Uterus (tissue), 2 donors: ENCODE measurements around the gene PPP2R3A.
A peak's percentile ranks its signal among the peaks of the same experiment; 100 is the strongest.

ENCODE experiments used
- POLR2A ChIP-seq, 2 donors: fragments of 450-650 bp; IDR thresholded peaks; one replicate each; pipeline ENCODE4 v1.6.1; 2016; ENCODE audit warnings: antibody characterized with exemption in 2 of 2, mild to moderate bottlenecking in 1 of 2, moderate library complexity in 1 of 2
- TF ChIP-seq, protein P1 (sequence below), 4 experiments: fragments of 200-600 bp in 2 of 4; fragments of 450-650 bp in 2 of 4; sonication (generic) in 2 of 4; IDR thresholded peaks; one replicate each; pipeline ENCODE4 v1.5.1; 2016 to 2019; ENCODE audit warnings: antibody characterized with exemption in 4 of 4, mild to moderate bottlenecking in 2 of 4, moderate library complexity in 1 of 4

DNA sequence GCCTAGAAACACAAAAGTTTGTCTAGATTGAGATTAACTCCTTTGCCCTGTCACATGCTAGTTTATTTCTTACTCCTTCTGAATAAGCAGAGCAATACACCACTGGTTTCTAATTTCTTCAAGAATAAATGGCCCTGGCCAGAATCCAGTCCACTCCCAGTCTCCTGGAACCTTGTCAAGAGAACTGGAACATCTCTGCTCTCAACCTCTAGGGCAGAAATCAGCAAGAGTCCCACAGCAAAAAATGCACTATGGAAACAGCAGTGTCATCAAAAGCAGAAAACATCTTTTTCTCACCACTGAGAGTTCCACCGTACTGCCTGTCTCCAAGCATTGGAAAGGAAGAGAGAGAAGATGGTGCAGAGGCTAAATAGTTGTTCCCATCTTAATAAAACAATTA is 35.9 kb upstream of the PPP2R3A start:
- TF ChIP-seq, protein P1, sequence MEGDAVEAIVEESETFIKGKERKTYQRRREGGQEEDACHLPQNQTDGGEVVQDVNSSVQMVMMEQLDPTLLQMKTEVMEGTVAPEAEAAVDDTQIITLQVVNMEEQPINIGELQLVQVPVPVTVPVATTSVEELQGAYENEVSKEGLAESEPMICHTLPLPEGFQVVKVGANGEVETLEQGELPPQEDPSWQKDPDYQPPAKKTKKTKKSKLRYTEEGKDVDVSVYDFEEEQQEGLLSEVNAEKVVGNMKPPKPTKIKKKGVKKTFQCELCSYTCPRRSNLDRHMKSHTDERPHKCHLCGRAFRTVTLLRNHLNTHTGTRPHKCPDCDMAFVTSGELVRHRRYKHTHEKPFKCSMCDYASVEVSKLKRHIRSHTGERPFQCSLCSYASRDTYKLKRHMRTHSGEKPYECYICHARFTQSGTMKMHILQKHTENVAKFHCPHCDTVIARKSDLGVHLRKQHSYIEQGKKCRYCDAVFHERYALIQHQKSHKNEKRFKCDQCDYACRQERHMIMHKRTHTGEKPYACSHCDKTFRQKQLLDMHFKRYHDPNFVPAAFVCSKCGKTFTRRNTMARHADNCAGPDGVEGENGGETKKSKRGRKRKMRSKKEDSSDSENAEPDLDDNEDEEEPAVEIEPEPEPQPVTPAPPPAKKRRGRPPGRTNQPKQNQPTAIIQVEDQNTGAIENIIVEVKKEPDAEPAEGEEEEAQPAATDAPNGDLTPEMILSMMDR (IDR thresholded peaks at IDR 0.05), result peak in 2 of 4 experiments; percentile 9 to 18
- TF ChIP-seq POLR2A (IDR thresholded peaks at IDR 0.05), result no peak
